Spleen (tissue), 11 donors: ENCODE data around the gene VMP1. TPM values are rescaled to one million over a fixed set of nuclear protein-coding genes. Genes with fewer than 3 reads are reported as not detected.

ENCODE experiments used
- DNase-seq: peaks from one replicate; pipeline ENCODE4 v3.0.0-alpha.2; 2020
- H3K27ac ChIP-seq, 8 donors: fragments of 200-600 bp; sonication (generic) in 7 of 8; 1 replicate in 4 of 8; 2 replicates in 4 of 8; pipeline versions ENCODE4 v1.5.0 to v1.8.0; 2016 to 2021; ENCODE audit warnings: inconsistent platforms in 4 of 8, mild to moderate bottlenecking in 4 of 8, moderate library complexity in 1 of 8
- H3K27me3 ChIP-seq, 7 donors: fragments of 200-600 bp; sonication (generic) in 6 of 7; replicated peaks in 1 of 7; 1 replicate in 4 of 7; 2 replicates in 3 of 7; pipeline versions ENCODE4 v1.5.0 to v1.8.0; 2016 to 2021; ENCODE audit warnings: inconsistent platforms in 3 of 7, mild to moderate bottlenecking in 1 of 7
- H3K36me3 ChIP-seq, 6 donors: fragments of 200-600 bp; sonication (generic) in 5 of 6; 1 replicate in 4 of 6; 2 replicates in 2 of 6; pipeline versions ENCODE4 v1.5.0 to v1.8.0; 2016 to 2021; ENCODE audit warnings: inconsistent platforms in 2 of 6
- H3K4me1 ChIP-seq, 6 donors: fragments of 200-600 bp; sonication (generic) in 5 of 6; 1 replicate in 3 of 6; 2 replicates in 3 of 6; pipeline versions ENCODE4 v1.5.0 to v1.8.0; 2016 to 2021; ENCODE audit warnings: inconsistent platforms in 3 of 6
- H3K4me3 ChIP-seq, 8 donors: fragments of 200-600 bp; sonication (generic) in 7 of 8; 1 replicate in 4 of 8; 2 replicates in 4 of 8; pipeline versions ENCODE4 v1.5.0 to v1.8.0; 2016 to 2021; ENCODE audit warnings: inconsistent platforms in 4 of 8, mild to moderate bottlenecking in 4 of 8, moderate library complexity in 2 of 8
- H3K9me3 ChIP-seq, 8 donors: fragments of 200-600 bp; sonication (generic) in 7 of 8; 1 replicate in 4 of 8; 2 replicates in 4 of 8; pipeline versions ENCODE4 v1.5.0 to v1.8.0; 2016 to 2021; ENCODE audit warnings: inconsistent platforms in 4 of 8
- POLR2A ChIP-seq, 3 donors: fragments of 450-650 bp; IDR thresholded peaks; one replicate each; pipeline ENCODE4 v1.5.1; 2017; ENCODE audit warnings: antibody characterized with exemption in 3 of 3, mild to moderate bottlenecking in 1 of 3
- POLR2AphosphoS5 ChIP-seq, 3 donors: sonication (generic); formaldehyde crosslinking; IDR thresholded peaks; one replicate each; pipeline ENCODE4 v1.5.1; 2017; ENCODE audit warnings: antibody characterized with exemption in 3 of 3
- WGBS, 5 donors: extraction: QIAGEN DNeasy Blood & Tissue Kit in 3 of 5; methylation state at CpG; one replicate each; pipeline versions ENCODE4 v1.1.5 to v1.1.7; 2013 to 2018; 5-methylcytosine and 5-hydroxymethylcytosine counted together
- intact Hi-C: fragments of 100-400 bp; cut with DNase I; formaldehyde crosslinking; loops from one replicate; pipeline ENCODE4 v1.15.0; 2023; ENCODE audit warnings: low total_unique reads
- polyA plus RNA-seq, 3 donors: library from polyadenylated mRNA; stranded (reverse); fragments of 200-250 nt; gene quantifications; one replicate each; pipeline ENCODE4 v1.2.1, GENCODE V29; 2013
- total RNA-seq, 7 donors: library from RNA; depleted of rRNA in 3 of 7; stranded (reverse); fragments of >200 nt in 3 of 7; fragmentation: NEBNext Ultra II Directional in 4 of 7; extraction: Animal tissue kit (Norgen Biotek cat#: 25700) in 4 of 7; gene quantifications; one replicate each; pipeline versions ENCODE4 v1.1.0 to v1.2.1, GENCODE V29; 2016 to 2021
- TF ChIP-seq, protein P1 (sequence below), 11 experiments: fragments of 200-600 bp in 7 of 11; fragments of 450-650 bp in 4 of 11; sonication (generic) in 4 of 11; IDR thresholded peaks in 8 of 11; conservative IDR thresholded peaks in 3 of 11; 1 replicate in 7 of 11; 2 replicates in 4 of 11; pipeline versions ENCODE4 v1.4.0 to v1.8.0; 2016 to 2021; ENCODE audit warnings: antibody characterized with exemption in 11 of 11, inconsistent platforms in 4 of 11, mild to moderate bottlenecking in 1 of 11
- donor health status: healthy with polysubstance abuse.
- donor health status: DM: no; HTN: no; CAD: no; lungs with moderate emphysema.
- donor health status: DM: no; HTN: no; CAD: no.
- donor health status: Bipolar disorder and iron deficiency.
- donor health status: healthy.
- donor health status: DM: no; HTN: no; CAD: no.
- donor health status: DM: yes; HTN: yes; CAD: no.

Gene VMP1
- total and polyA plus RNA-seq, 10 donors = 53.2 to 649 (median 304) TPM

GRCh38 chr17:59767176-59767575 lies 59.7 kb downstream of the VMP1 start:
- H3K4me1 ChIP-seq = peaks cover 0 to 44% (median 9%) of the 10 kb centered on the region in 6 donors
- no peaks in the 10 kb centered on the region for H3K27me3 ChIP-seq
- H3K9me3 ChIP-seq = no peaks in the 10 kb centered on the region
- no peak for DNase-seq
- H3K36me3 ChIP-seq = peaks cover 0 to 61% (median 5%) of the 10 kb centered on the region in 6 donors
- TF ChIP-seq POLR2AphosphoS5 (IDR thresholded peaks at IDR 0.05) (no peak), POLR2A (IDR thresholded peaks at IDR 0.05) (no peak)
- TF ChIP-seq, protein P1, sequence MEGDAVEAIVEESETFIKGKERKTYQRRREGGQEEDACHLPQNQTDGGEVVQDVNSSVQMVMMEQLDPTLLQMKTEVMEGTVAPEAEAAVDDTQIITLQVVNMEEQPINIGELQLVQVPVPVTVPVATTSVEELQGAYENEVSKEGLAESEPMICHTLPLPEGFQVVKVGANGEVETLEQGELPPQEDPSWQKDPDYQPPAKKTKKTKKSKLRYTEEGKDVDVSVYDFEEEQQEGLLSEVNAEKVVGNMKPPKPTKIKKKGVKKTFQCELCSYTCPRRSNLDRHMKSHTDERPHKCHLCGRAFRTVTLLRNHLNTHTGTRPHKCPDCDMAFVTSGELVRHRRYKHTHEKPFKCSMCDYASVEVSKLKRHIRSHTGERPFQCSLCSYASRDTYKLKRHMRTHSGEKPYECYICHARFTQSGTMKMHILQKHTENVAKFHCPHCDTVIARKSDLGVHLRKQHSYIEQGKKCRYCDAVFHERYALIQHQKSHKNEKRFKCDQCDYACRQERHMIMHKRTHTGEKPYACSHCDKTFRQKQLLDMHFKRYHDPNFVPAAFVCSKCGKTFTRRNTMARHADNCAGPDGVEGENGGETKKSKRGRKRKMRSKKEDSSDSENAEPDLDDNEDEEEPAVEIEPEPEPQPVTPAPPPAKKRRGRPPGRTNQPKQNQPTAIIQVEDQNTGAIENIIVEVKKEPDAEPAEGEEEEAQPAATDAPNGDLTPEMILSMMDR (IDR thresholded peaks at IDR 0.05 in 8 of 11, conservative IDR thresholded peaks at IDR 0.05 in 3 of 11) = no peak
- intact Hi-C loops = no loop called here
- H3K4me3 ChIP-seq = no peak overlapping the region
- H3K27ac ChIP-seq = peak overlapping the region in 6 of 8 donors; percentile 12 to 50 (median 38)

- intact Hi-C loops = no loop called here
- DNase-seq = no peak
- H3K4me1 ChIP-seq = peaks cover 0 to 39% (median 8%) of the 10 kb centered on the region in 6 donors
- H3K36me3 ChIP-seq = peaks cover 0 to 77% (median 14%) of the 10 kb centered on the region in 6 donors
- TF ChIP-seq, protein P1 (IDR thresholded peaks at IDR 0.05 in 8 of 11, conservative IDR thresholded peaks at IDR 0.05 in 3 of 11) = no peak
- TF ChIP-seq POLR2AphosphoS5 (IDR thresholded peaks at IDR 0.05) = no peak
- no peak for TF ChIP-seq POLR2A (IDR thresholded peaks at IDR 0.05)
- H3K27ac ChIP-seq = peak overlapping the region in 6 of 8 donors; percentile 20 to 56 (median 36)
- no peaks in the 10 kb centered on the region for H3K9me3 ChIP-seq
- WGBS, 5 donors = 25 to 47% (median 41%) methylated on average over 1 of the region's 1 CpG
- H3K27me3 ChIP-seq = no peaks in the 10 kb centered on the region
- H3K4me3 ChIP-seq = no peak overlapping the region
Measured at GRCh38 chr17:59769887-59770286, 62.4 kb downstream of the VMP1 start.

GRCh38 chr17:59771093-59771492 lies 63.6 kb downstream of the VMP1 start:
- no peak for DNase-seq
- TF ChIP-seq POLR2AphosphoS5 (IDR thresholded peaks at IDR 0.05) (no peak), POLR2A (IDR thresholded peaks at IDR 0.05) (no peak)
- TF ChIP-seq, protein P1 (IDR thresholded peaks at IDR 0.05 in 8 of 11, conservative IDR thresholded peaks at IDR 0.05 in 3 of 11) = no peak
- no peaks in the 10 kb centered on the region for H3K27me3 ChIP-seq
- 93 to 100% (median 98%) methylated on average over 2 of the region's 2 CpGs for WGBS, 5 donors
- peaks cover 5 to 77% (median 23%) of the 10 kb centered on the region in 6 donors for H3K36me3 ChIP-seq
- intact Hi-C loops = no loop called here
- H3K4me1 ChIP-seq = peaks cover 0 to 39% (median 8%) of the 10 kb centered on the region in 6 donors
- no peaks in the 10 kb centered on the region for H3K9me3 ChIP-seq
- H3K4me3 ChIP-seq = no peak overlapping the region
- peak overlapping the region in 1 of 8 donors; percentile 38 for H3K27ac ChIP-seq

GRCh38 chr17:59775786-59776350 lies 68.4 kb downstream of the VMP1 start:
- peaks cover 5 to 93% (median 41%) of the 10 kb centered on the region in 6 donors for H3K36me3 ChIP-seq
- intact Hi-C loops = no loop called here
- no peak overlapping the region for H3K4me3 ChIP-seq
- no peak for TF ChIP-seq POLR2A (IDR thresholded peaks at IDR 0.05)
- TF ChIP-seq, protein P1 (IDR thresholded peaks at IDR 0.05 in 8 of 11, conservative IDR thresholded peaks at IDR 0.05 in 3 of 11) = no peak
- no peak for TF ChIP-seq POLR2AphosphoS5 (IDR thresholded peaks at IDR 0.05)
- H3K4me1 ChIP-seq = peaks cover 0 to 13% (median 0%) of the 10 kb centered on the region in 6 donors
- H3K27me3 ChIP-seq = no peaks in the 10 kb centered on the region
- DNase-seq = no peak
- no peak overlapping the region for H3K27ac ChIP-seq
- 95 to 100% (median 97%) methylated on average over 2 of the region's 2 CpGs for WGBS, 5 donors
- H3K9me3 ChIP-seq = peaks cover 0 to 14% (median 5%) of the 10 kb centered on the region in 8 donors
